ENCODE measurements around the gene CDH4.

DNA sequence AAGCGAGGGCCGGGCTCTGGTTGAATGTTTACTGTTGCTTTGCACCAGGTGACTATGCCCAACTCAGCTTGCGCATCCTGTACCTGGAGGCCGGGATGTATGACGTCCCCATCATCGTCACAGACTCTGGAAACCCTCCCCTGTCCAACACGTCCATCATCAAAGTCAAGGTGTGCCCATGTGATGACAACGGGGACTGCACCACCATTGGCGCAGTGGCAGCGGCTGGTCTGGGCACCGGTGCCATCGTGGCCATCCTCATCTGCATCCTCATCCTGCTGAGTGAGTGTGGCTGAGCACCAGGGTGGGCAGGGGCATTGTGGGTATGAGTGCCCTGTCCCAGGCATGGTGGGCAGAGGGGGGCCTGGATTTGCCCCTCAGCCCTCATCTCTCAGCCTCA lies 677.5 kb downstream of the CDH4 start:
- TF ChIP-seq POLR2AphosphoS5 (IDR thresholded peaks at IDR 0.05; ENCODE audit: low read depth, low read length) (no peak), TAF1 (IDR thresholded peaks at IDR 0.05; ENCODE audit: borderline replicate concordance, insufficient read depth, low read length) (no peak), SIN3A (IDR thresholded peaks at IDR 0.05; ENCODE audit: borderline replicate concordance, insufficient read depth, low read length) (no peak), FOXP2 (optimal IDR thresholded peaks at IDR 0.05; ENCODE audit: borderline replicate concordance, extremely low read depth, extremely low read length, insufficient read depth) (no peak)
- TF ChIP-seq, protein P1, sequence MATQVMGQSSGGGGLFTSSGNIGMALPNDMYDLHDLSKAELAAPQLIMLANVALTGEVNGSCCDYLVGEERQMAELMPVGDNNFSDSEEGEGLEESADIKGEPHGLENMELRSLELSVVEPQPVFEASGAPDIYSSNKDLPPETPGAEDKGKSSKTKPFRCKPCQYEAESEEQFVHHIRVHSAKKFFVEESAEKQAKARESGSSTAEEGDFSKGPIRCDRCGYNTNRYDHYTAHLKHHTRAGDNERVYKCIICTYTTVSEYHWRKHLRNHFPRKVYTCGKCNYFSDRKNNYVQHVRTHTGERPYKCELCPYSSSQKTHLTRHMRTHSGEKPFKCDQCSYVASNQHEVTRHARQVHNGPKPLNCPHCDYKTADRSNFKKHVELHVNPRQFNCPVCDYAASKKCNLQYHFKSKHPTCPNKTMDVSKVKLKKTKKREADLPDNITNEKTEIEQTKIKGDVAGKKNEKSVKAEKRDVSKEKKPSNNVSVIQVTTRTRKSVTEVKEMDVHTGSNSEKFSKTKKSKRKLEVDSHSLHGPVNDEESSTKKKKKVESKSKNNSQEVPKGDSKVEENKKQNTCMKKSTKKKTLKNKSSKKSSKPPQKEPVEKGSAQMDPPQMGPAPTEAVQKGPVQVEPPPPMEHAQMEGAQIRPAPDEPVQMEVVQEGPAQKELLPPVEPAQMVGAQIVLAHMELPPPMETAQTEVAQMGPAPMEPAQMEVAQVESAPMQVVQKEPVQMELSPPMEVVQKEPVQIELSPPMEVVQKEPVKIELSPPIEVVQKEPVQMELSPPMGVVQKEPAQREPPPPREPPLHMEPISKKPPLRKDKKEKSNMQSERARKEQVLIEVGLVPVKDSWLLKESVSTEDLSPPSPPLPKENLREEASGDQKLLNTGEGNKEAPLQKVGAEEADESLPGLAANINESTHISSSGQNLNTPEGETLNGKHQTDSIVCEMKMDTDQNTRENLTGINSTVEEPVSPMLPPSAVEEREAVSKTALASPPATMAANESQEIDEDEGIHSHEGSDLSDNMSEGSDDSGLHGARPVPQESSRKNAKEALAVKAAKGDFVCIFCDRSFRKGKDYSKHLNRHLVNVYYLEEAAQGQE (IDR thresholded peaks at IDR 0.05; ENCODE audit: insufficient read depth in 1 of 2, low read depth in 2 of 2, low read length in 2 of 2) = no peak

Data from PFSK-1 (cell line).